CD4-positive, alpha-beta T cell treated with Interleukin-6 at 100 ng/mL for 8 hours (primary cell): Measurements from ENCODE around the gene NRCAM.

ENCODE experiments used
- DNase-seq: peaks from one replicate; pipeline ENCODE4 v3.0.0-alpha.2; 2020; ENCODE audit warnings: mixed read lengths, low spot score

The NRCAM gene

DNA sequence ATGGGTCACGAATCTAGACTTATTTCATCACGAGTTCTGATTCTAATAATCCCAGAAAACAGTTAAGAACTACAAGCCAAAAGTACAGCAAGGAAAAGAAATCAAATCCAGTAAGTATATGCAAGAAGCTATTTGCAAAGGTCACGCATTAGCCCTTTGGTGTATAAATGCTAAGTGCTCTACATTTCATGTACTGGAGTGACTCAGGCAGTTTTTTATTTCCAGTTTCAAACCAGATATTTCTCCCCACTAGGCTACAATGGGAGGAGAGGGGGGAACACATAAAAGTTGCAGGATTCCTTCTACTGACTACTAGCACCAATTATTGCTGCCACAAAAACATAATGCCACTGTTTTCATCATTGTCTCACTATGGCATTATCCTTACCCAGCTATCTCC is 148.0 kb downstream of the NRCAM start:
- DNase-seq: no peak

GRCh38 chr7:108307595-108307994 is 148.6 kb downstream of the NRCAM start:
- DNase-seq: no peak

- DNase-seq: no peak
Measured at GRCh38 chr7:108307194-108307593, 149.0 kb downstream of the NRCAM start.

DNA sequence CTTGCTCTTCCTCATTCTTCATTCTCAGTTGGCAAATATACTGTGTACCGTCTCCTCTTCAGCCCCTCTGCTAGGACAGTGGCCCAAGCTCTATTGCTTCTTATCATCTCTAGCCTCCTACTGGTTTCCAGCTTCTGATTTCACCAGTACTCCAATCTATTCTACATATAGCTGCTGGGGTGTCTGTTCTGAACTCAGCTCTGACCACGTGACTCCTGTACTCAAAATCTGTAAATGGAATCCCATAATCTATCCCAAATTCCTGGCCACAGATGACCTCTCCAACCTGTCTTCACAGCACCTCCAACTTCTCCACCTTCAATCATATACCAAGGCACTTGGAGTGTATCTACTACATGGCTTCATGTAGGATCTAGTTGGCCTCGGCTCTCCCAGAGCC is 152.9 kb downstream of the NRCAM start:
- DNase-seq: no peak

GRCh38 chr7:108301387-108301786 is 154.8 kb downstream of the NRCAM start:
- DNase-seq: no peak

GRCh38 chr7:108299251-108299973 is 156.8 kb downstream of the NRCAM start:
- no peak for DNase-seq

DNA sequence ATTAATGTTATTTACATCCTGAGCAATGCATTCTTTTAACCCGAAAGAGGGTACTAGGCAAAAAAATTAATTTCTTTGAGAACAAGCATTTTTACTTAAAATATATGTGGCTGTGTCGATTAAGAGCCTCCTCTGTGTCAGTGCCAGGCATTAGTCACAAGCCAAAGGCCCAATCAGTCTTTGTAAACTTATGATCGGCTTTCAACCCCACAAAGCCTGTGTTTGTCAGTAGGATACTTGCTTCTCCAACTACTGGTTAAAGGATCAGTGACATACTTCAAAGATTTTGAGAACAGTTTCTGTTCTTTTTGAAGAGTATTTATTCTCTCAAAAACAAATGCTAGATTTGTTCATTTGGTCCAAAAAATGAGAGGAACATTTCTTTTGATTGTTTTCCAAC is 159.3 kb downstream of the NRCAM start:
- DNase-seq: no peak

DNA sequence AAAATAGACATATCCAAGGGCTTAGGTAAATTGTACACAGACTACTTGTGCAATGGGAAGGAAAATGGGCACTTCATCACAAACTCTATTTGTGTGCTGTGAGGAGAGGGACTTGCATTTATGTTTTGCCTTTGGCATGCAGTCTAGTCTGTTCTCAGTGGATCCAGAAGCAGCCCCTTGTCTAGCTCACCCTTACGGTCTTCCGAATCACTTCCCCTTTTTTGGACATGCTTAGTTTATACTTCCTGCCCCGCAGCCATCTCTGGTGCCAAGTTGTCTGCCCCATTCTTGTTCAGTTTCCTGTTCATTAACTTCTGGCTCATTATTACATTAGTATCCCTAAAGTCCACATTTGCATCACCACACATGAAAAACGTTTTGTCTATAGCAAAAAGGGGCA is 161.6 kb downstream of the NRCAM start:
- no peak for DNase-seq

DNA sequence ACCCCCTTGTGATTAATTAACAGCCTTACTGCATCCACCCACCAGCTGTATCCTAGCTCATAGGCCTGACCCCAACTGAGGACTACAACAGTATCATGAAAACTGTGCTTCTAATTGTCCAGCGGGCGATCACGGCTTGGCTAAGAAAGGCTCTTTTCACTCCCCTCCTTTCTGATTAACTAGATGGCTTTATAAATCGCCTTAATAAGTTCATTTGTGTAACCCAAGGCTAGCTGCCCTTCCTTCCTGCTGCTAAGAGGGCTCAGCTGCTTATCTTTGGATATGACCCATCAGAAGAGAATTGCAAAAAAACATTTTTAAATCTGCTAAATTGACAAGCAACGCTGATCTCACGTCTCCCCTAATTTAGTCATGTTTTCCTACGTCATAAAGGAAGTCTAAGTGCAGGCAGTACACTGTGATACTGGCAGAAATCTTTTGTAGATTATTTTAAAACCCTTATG is 163.1 kb downstream of the NRCAM start:
- DNase-seq: no peak

- no peak for DNase-seq
Measured at GRCh38 chr7:108292541-108292940, 163.7 kb downstream of the NRCAM start.

DNA sequence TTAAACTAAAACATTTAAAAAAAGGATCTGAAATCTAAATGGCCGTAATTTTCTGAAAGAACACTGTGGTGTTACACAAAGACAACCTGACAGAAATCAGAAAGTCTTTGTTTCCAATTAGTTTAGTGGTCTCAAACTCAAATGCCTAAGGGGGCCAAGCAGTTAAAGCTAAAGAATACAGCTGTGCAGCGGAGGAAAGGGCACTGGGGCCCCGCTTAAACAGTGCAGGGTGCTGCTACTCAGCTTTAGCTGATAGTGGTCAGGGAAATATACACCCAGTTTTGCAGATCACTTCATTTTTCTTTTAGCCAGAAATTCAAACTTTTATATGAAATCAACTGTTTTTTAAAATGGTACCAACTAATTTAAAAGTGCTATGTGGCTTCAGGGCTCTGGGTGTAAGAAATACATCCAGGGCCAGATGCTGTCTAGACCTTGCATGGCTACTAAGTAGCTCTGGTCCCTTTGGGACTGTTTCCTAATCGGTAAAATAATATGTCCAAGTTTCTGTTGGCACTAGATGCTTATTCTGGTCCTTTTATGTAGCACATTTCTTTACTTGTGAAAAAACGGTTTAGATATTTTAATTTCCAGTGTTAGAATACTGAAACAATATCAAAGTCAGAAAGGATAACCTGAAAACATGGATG is 164.3 kb downstream of the NRCAM start:
- no peak for DNase-seq

- no peak for DNase-seq
Measured at GRCh38 chr7:108291152-108291508, 165.1 kb downstream of the NRCAM start.

DNA sequence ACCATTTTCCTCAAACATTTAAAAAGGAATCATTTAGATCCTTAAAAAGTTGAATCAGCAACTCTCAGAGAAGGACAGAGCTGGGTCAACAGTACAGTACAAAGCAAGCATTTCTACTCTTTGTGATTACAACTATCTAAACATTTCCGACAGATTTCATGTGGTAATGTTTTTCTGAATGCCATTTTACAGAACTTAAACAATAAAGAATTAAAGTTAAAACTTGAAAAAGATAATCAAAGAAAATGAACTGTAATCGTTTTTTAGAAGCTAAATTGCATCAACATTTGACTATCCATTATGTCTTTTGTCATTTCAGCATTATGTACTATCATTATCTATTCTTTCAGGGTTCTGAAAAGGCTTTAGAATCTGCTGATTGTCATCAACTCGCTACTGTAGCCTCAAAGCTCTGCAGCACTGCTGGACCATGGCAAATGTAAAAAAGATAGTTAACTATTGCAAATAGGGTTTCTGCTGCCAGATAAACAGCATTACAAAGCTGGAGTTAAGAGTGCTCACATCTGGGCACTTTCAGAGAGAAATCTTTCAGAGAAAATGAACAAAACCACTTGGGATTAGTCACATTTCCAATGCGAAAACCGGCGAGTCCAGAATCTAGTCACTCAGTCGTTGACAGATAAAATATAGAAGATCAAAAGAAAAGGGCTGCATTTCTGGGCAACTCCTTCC is 165.6 kb downstream of the NRCAM start:
- no peak for DNase-seq

DNA sequence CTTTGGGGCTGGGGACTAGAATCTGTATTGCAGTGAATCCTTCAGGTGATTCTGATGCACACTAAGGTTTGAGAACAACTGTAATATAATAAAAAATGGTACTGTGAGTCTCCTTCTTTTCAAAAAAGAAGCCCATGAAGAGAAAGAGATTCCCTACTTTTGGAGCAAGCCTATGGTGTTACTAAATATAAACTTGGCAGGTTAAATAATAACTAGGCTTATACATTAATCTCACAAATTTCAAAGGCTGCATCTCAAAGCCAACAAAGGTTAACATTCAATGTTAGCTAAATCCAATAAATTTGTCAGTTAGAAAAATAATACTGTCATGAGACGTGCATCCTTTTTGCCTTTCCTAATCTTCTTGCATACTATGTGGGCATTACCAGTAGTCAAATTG is 166.4 kb downstream of the NRCAM start:
- DNase-seq: no peak

DNA sequence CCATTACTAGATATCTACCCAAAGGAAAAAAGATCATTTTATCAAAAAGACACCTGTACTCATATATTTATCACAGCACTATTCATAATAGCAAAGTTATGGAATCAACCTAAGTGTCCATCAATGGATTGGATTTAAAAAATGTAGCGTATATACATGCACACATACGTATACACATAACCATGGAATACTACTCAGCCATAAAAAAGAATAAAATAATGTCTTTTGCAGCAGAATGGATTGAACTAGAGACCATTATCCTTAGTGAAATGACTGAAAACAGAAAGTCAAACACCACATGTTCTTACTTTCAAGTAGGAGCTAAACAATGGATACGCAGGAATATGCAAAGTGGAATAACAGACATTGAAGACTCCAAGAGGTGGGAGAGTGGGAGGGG is 168.4 kb downstream of the NRCAM start:
- no peak for DNase-seq

DNA sequence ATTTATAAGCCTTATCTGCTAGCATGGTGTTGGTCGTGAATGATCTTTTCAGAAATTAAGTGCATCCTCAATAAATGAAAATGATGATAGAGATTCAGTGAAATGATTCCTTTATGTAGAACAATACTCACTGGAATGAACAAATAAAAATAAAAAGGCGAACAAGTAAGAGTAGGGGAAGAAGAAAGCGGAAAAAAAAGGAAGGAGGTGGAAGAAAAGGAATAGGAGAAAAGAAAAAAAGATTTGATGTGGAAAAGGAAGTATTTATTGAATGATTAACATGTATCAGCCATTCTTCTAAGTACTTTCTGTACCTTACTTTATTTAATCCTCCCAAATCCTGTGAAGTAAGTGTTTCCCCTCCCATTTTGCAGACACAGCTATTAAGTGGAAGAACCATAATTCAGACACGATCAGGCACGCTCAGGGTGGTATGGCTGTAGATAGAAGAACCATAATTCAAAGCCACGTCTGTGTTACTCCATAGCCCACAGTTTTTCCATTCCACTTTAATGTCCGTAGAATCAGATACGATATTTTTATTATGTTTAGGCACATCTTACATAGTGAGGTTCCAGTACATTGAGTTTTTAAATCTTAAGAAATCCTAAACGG is 169.8 kb downstream of the NRCAM start:
- no peak for DNase-seq

DNA sequence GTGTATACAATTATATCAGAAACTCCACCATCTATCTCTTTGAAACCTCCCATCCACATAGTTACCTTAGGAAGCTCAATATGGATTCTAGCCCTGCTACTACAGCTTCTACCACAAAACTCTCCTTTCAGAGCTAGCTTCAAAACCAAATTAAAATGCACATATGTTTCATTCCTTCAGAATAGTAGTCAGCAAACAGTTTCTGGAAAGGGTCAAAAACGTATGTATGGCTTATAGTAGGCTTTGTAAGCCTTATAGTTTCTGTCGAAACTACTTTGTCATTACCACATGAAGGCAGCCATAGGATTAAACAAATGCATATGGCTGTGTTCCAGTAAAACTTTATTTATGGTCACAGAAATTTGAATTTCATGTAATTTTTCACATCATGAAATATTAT is 170.5 kb downstream of the NRCAM start:
- DNase-seq: no peak

DNA sequence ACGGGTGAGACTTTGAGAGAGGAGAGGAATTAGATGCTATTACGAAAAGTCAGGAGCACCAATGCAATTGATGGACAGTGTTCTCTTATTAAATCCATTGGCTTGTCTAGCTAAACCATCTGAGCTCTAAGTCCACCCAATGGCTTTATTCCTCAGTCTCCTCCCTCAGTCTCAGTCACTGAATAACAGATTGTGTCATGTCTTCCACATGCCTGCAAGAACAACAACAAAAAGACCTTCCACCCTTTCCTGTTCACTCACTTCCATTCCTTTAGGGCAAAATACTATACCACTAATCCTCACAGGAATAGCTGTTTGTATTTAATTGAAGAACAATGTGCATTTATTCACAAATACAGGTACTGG is 171.2 kb downstream of the NRCAM start:
- no peak for DNase-seq

GRCh38 chr7:108284349-108285002 is 171.8 kb downstream of the NRCAM start:
- DNase-seq: no peak

DNA sequence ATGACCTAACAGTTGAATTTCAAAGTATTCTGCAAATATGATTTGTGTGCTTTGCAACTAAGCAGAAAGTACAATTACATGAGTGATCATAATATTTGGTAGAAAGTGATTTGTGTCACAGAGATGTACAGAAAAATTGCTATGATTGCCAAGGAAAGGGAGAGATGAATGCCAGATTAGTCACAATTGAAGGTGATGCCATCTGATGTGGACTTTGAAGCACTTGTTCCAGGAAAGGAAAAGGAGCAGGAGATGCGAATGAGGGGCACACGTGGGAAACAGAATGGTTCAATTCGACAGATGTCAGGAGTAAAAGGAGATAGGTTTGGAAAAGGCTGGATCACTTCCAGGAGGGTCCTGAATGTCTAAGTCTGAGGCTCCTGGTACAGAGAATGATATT is 173.0 kb downstream of the NRCAM start:
- DNase-seq: no peak

GRCh38 chr7:108282427-108282996 is 173.7 kb downstream of the NRCAM start:
- DNase-seq: no peak

- no peak for DNase-seq
Measured at GRCh38 chr7:108280136-108280535, 176.1 kb downstream of the NRCAM start.
